GM10248 (cell line): ENCODE results near the gene LHFPL6.

Experiments
- CTCF ChIA-PET: fragments of 300-600 bp; sonication (Branson Sonifier 250); formaldehyde crosslinking; extraction: SDS; loops from one replicate; lab custom pipeline; 2021; ENCODE audit warnings: antibody characterized with exemption; lab: Yijun Ruan, JAX
- POLR2A ChIA-PET: fragments of 350-650 bp; sonication (Branson Sonifier 250); formaldehyde crosslinking; extraction: SDS; loops from one replicate; lab custom pipeline; 2020; ENCODE audit warnings: antibody characterized with exemption; lab: Yijun Ruan, JAX
- DNase-seq: peaks from one replicate; pipeline ENCODE4 v3.0.0; 2012; ENCODE audit errors: extremely low spot score
- TF ChIP-seq, protein P1 (sequence below): IDR thresholded peaks from 2 replicates; pipeline ENCODE4 v1.5.1; 2012; ENCODE audit warnings: mild to moderate bottlenecking, low read depth; ENCODE audit errors: extremely low read depth, missing control alignments, control extremely low read depth

The LHFPL6 gene

DNA sequence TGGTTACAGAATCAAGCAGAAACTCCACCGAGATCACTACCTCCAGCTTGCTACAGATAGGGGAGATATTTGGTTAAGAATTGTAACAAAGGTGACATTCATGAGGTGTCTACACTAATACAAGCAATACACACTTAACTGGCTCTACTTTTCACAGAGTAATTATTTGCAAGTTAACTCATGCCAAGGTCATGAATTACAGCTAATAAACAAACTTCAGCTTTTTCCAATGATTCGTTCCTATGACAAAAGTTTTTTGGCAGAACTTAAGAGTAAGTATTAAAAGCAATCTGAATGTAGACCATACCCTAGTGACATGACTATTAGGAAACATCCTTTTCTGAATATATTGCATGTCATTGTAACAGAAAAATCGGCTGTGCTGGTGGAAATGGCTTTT, 72.1 kb downstream of the LHFPL6 start:
- TF ChIP-seq, protein P1, sequence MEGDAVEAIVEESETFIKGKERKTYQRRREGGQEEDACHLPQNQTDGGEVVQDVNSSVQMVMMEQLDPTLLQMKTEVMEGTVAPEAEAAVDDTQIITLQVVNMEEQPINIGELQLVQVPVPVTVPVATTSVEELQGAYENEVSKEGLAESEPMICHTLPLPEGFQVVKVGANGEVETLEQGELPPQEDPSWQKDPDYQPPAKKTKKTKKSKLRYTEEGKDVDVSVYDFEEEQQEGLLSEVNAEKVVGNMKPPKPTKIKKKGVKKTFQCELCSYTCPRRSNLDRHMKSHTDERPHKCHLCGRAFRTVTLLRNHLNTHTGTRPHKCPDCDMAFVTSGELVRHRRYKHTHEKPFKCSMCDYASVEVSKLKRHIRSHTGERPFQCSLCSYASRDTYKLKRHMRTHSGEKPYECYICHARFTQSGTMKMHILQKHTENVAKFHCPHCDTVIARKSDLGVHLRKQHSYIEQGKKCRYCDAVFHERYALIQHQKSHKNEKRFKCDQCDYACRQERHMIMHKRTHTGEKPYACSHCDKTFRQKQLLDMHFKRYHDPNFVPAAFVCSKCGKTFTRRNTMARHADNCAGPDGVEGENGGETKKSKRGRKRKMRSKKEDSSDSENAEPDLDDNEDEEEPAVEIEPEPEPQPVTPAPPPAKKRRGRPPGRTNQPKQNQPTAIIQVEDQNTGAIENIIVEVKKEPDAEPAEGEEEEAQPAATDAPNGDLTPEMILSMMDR: no peak
- CTCF ChIA-PET: interaction anchor here (1.4 to 1.7 kb wide), 2 partner anchors 9 to 28 kb away, joined by 3 to 4 read pairs; no protein-coding TSS in a partner anchor
- POLR2A ChIA-PET: no interaction called here
- DNase-seq: no peak

- TF ChIP-seq, protein P1: no peak
- POLR2A ChIA-PET: no interaction called here
- CTCF ChIA-PET: interaction anchor here (1.0 to 2.0 kb wide), 6 partner anchors 8 to 51 kb away, joined by 3 to 9 read pairs (median 4); no protein-coding TSS in a partner anchor
- DNase-seq: no peak
These were observed 74.4 kb downstream of the LHFPL6 start for GRCh38 chr13:39528661-39528980.

DNA sequence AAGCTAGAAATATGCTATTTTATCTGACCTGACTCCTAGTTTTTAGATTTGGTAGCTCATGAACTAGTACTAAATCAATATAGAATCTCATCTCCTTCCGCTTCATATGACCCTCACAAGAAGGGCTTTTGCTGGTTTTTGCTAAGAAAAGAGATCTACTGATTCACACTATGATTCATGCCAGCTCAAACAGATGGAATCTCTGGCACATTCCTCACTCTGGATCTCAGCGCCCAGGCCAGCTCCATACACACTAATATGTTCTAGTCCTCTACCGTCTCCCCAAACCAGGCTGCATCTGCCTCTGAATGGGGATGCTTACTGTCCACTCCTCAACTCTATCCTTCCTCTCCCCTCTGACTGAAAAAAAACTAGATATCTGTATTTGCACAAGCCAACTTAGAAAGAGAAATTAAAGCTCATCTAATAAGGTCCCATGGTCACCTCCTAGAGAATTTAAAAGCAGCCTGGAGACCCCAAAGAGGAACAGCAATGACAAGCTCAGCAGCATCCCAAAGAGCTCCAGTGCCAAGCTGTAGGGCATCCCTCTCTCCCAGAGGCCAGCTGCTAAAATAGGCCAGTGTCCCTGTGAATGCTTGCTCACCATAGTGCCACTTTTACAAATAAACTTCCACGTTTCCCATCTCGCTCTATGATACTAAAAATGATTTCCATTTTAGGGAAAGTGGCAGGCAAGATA, 74.9 kb downstream of the LHFPL6 start:
- CTCF ChIA-PET: interaction anchor here (1.0 to 2.3 kb wide), 8 partner anchors 8 to 50 kb away, joined by 3 to 9 read pairs (median 4); no protein-coding TSS in a partner anchor
- TF ChIP-seq, protein P1: no peak
- POLR2A ChIA-PET: no interaction called here
- DNase-seq: no peak

- TF ChIP-seq, protein P1: no peak
- DNase-seq: no peak
- ChIA-PET POLR2A (no interaction called here), CTCF (interaction anchor here (1.1 to 2.3 kb wide), 4 partner anchors 11 to 36 kb away, joined by 3 to 8 read pairs (median 6); no protein-coding TSS in a partner anchor)
These were observed 75.7 kb downstream of the LHFPL6 start for GRCh38 chr13:39527301-39527700.

DNA sequence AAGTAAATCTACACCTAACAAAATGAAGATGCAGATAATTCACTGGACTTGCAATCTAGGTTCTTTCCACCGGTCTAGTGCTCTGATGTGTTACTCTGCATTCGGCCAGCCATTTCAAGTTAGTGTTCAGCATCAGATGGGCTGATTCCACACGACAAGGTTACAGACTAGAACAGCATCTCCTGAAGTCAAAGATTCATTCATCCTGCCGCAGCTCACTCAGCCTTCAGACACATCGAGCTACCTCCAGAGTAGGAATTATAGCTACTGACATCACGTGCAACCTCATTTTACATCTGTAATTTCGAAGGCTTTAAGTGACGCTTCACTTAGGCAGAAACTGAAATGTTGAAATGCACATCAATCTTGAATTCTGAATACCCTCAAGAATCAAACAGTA, 76.5 kb downstream of the LHFPL6 start:
- DNase-seq: no peak
- ChIA-PET CTCF (interaction anchor here (1.0 to 2.3 kb wide), 2 partner anchors 10 kb away, joined by 3 to 8 read pairs; no protein-coding TSS in a partner anchor), POLR2A (no interaction called here)
- TF ChIP-seq, protein P1: no peak

DNA sequence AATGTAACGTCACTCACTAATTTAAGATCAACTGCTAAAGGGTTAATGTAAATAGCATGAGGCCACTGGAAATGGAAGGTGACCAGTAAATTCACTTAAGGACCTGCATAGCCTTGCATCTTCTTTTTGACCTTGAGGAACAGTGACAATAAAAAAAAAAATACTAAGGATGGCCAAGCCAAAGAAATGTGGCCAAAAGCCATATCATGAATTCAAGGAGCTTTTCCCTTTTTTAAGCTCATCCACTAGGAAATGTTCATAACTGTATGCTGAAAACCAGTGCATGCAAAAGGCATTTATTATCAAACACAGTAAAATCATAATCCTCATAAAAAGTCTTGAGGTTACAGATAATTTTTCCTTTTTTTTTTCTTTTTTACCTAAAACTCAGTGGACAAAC, 77.5 kb downstream of the LHFPL6 start:
- POLR2A ChIA-PET: no interaction called here
- CTCF ChIA-PET: interaction anchor here (1.0 kb wide), 1 partner anchor 11 kb away, joined by 3 read pairs; no protein-coding TSS in a partner anchor
- DNase-seq: no peak
- TF ChIP-seq, protein P1: no peak
